Measurements from ENCODE around the gene IL9R.
"Not testable (repeated sequence)": the region's sequence is repeated elsewhere in the genome, so short reads cannot be mapped to it uniquely, and the experiment has no call there.

Gene IL9R

GRCh38 chrX:156009691-156010090 is 12.2 kb downstream of the IL9R start:
- H3K36me3 ChIP-seq (ENCODE audit: insufficient read depth, low read length); H3K4me1 ChIP-seq (ENCODE audit: insufficient read depth, low read length); H3K9ac ChIP-seq (ENCODE audit: low read length); H3K27me3 ChIP-seq (ENCODE audit: control insufficient read depth in 1 of 2, insufficient read depth in 2 of 2, low read length in 2 of 2); H3K27ac ChIP-seq (ENCODE audit: low read depth, low read length); H3K4me3 ChIP-seq (ENCODE audit: low read depth in 1 of 2, low read length in 2 of 2); H3K9me3 ChIP-seq (ENCODE audit: low read length): not testable (repeated sequence)

- not testable (repeated sequence) for H3K9ac ChIP-seq (ENCODE audit: low read length); H3K4me3 ChIP-seq (ENCODE audit: low read depth in 1 of 2, low read length in 2 of 2); H3K27ac ChIP-seq (ENCODE audit: low read depth, low read length)
These were observed 15.9 kb downstream of the IL9R start for GRCh38 chrX:156013286-156013953.

GRCh38 chrX:156019846-156020245 is 22.4 kb downstream of the IL9R start:
- not testable (repeated sequence) for H3K36me3 ChIP-seq (ENCODE audit: insufficient read depth, low read length); H3K27me3 ChIP-seq (ENCODE audit: control insufficient read depth in 1 of 2, insufficient read depth in 2 of 2, low read length in 2 of 2); H3K27ac ChIP-seq (ENCODE audit: low read depth, low read length); H3K4me3 ChIP-seq (ENCODE audit: low read depth in 1 of 2, low read length in 2 of 2); H3K4me1 ChIP-seq (ENCODE audit: insufficient read depth, low read length); H3K9ac ChIP-seq (ENCODE audit: low read length); H3K9me3 ChIP-seq (ENCODE audit: low read length)

More at GRCh38 chrX:156013286-156013953, 15.9 kb downstream of the IL9R start:
- not testable (repeated sequence) for H3K36me3 ChIP-seq (ENCODE audit: insufficient read depth, low read length); H3K9me3 ChIP-seq (ENCODE audit: low read length); H3K27me3 ChIP-seq (ENCODE audit: control insufficient read depth in 1 of 2, insufficient read depth in 2 of 2, low read length in 2 of 2); H3K4me1 ChIP-seq (ENCODE audit: insufficient read depth, low read length)

GRCh38 chrX:156023002-156023401 is 25.5 kb downstream of the IL9R start:
- not testable (repeated sequence) for H3K9ac ChIP-seq (ENCODE audit: low read length); H3K36me3 ChIP-seq (ENCODE audit: insufficient read depth, low read length); H3K9me3 ChIP-seq (ENCODE audit: low read length); H3K27ac ChIP-seq (ENCODE audit: low read depth, low read length); H3K27me3 ChIP-seq (ENCODE audit: control insufficient read depth in 1 of 2, insufficient read depth in 2 of 2, low read length in 2 of 2); H3K4me3 ChIP-seq (ENCODE audit: low read depth in 1 of 2, low read length in 2 of 2); H3K4me1 ChIP-seq (ENCODE audit: insufficient read depth, low read length)

GRCh38 chrX:156024949-156025492 is 27.5 kb downstream of the IL9R start:
- not testable (repeated sequence) for H3K9ac ChIP-seq (ENCODE audit: low read length); H3K4me3 ChIP-seq (ENCODE audit: low read depth in 1 of 2, low read length in 2 of 2); H3K9me3 ChIP-seq (ENCODE audit: low read length); H3K4me1 ChIP-seq (ENCODE audit: insufficient read depth, low read length); H3K27me3 ChIP-seq (ENCODE audit: control insufficient read depth in 1 of 2, insufficient read depth in 2 of 2, low read length in 2 of 2); H3K27ac ChIP-seq (ENCODE audit: low read depth, low read length); H3K36me3 ChIP-seq (ENCODE audit: insufficient read depth, low read length)

GRCh38 chrX:156028653-156029237 is 31.2 kb downstream of the IL9R start:
- not testable (repeated sequence) for H3K27ac ChIP-seq (ENCODE audit: low read depth, low read length); H3K4me3 ChIP-seq (ENCODE audit: low read depth in 1 of 2, low read length in 2 of 2); H3K9ac ChIP-seq (ENCODE audit: low read length); H3K4me1 ChIP-seq (ENCODE audit: insufficient read depth, low read length); H3K9me3 ChIP-seq (ENCODE audit: low read length); H3K27me3 ChIP-seq (ENCODE audit: control insufficient read depth in 1 of 2, insufficient read depth in 2 of 2, low read length in 2 of 2); H3K36me3 ChIP-seq (ENCODE audit: insufficient read depth, low read length)

GRCh38 chrX:156029296-156029695 is 31.8 kb downstream of the IL9R start:
- H3K27ac ChIP-seq (ENCODE audit: low read depth, low read length); H3K4me1 ChIP-seq (ENCODE audit: insufficient read depth, low read length); H3K27me3 ChIP-seq (ENCODE audit: control insufficient read depth in 1 of 2, insufficient read depth in 2 of 2, low read length in 2 of 2); H3K4me3 ChIP-seq (ENCODE audit: low read depth in 1 of 2, low read length in 2 of 2); H3K9me3 ChIP-seq (ENCODE audit: low read length); H3K9ac ChIP-seq (ENCODE audit: low read length); H3K36me3 ChIP-seq (ENCODE audit: insufficient read depth, low read length): not testable (repeated sequence)

- H3K4me3 ChIP-seq (ENCODE audit: low read depth in 1 of 2, low read length in 2 of 2); H3K9ac ChIP-seq (ENCODE audit: low read length); H3K27ac ChIP-seq (ENCODE audit: low read depth, low read length); H3K27me3 ChIP-seq (ENCODE audit: control insufficient read depth in 1 of 2, insufficient read depth in 2 of 2, low read length in 2 of 2); H3K9me3 ChIP-seq (ENCODE audit: low read length); H3K36me3 ChIP-seq (ENCODE audit: insufficient read depth, low read length); H3K4me1 ChIP-seq (ENCODE audit: insufficient read depth, low read length): not testable (repeated sequence)
These were observed 32.4 kb downstream of the IL9R start for GRCh38 chrX:156029707-156030442.

- not testable (repeated sequence) for H3K4me3 ChIP-seq (ENCODE audit: low read depth in 1 of 2, low read length in 2 of 2); H3K9me3 ChIP-seq (ENCODE audit: low read length); H3K36me3 ChIP-seq (ENCODE audit: insufficient read depth, low read length); H3K27ac ChIP-seq (ENCODE audit: low read depth, low read length); H3K9ac ChIP-seq (ENCODE audit: low read length); H3K27me3 ChIP-seq (ENCODE audit: control insufficient read depth in 1 of 2, insufficient read depth in 2 of 2, low read length in 2 of 2); H3K4me1 ChIP-seq (ENCODE audit: insufficient read depth, low read length)
These were observed 33.0 kb downstream of the IL9R start for GRCh38 chrX:156030474-156030873.
